LNCaP clone FGC (cell line): Measurements from ENCODE around the gene TBX2.
A peak's percentile ranks its signal among the peaks of the same experiment; 100 is the strongest.

Experiments used
- DNase-seq: peaks from one replicate; pipeline ENCODE4 v3.0.0-alpha.2; 2011; ENCODE audit warnings: low read depth
- H3K4me3 ChIP-seq: 2 replicates; pipeline ENCODE4 v1.5.1; 2011; ENCODE audit warnings: mild to moderate bottlenecking, low read depth, low read length, control low read depth
- TF ChIP-seq, protein P1 (sequence below): IDR thresholded peaks from 2 replicates; pipeline ENCODE4 v1.5.1; 2012; ENCODE audit warnings: mild to moderate bottlenecking; ENCODE audit not compliant: control insufficient read depth, insufficient read depth; ENCODE audit errors: extremely low read depth

The TBX2 gene

DNA sequence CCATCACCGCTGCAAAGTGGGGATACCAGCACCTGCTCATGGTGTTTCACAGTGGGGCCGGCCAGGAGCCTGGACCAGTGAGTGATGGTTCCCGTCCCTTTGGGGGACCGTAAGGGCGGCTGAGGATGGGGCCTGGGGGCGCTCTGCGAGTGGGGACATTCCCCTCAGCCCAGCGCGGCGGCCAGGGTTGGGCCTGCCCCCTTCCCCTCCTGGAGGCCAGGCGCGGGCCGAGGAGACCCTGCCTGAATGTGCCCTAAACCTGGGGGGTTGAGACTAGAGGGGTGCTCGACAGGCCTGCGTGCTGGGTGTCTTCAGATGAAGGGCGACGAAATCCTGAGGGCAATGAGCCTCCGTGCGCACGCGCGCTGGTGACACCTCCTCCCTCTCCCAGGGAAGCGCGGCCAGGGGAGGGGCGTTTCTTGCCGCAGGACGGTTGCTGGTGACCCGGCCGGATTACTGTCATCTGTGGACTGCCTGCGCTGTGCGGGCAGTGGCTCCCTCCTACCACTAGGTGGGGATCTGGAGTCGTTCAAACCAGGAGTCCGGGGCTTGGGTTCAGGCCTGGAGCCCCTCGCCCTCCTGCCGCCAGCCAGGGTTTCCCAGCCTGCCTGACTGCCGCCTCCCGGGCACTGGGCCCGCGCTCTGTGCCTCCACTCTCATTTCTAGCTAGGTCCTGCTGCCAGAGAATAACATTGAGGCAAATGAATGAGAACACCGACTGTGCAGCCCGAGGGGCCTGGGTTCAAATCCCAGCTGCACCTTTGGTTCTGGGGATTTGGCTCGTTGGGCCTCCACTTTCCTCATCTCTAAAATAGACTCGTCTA, 17.1 kb downstream of the TBX2 start:
- H3K4me3 ChIP-seq, result no peak overlapping the region
- DNase-seq, result peak; percentile 70
- TF ChIP-seq, protein P1, sequence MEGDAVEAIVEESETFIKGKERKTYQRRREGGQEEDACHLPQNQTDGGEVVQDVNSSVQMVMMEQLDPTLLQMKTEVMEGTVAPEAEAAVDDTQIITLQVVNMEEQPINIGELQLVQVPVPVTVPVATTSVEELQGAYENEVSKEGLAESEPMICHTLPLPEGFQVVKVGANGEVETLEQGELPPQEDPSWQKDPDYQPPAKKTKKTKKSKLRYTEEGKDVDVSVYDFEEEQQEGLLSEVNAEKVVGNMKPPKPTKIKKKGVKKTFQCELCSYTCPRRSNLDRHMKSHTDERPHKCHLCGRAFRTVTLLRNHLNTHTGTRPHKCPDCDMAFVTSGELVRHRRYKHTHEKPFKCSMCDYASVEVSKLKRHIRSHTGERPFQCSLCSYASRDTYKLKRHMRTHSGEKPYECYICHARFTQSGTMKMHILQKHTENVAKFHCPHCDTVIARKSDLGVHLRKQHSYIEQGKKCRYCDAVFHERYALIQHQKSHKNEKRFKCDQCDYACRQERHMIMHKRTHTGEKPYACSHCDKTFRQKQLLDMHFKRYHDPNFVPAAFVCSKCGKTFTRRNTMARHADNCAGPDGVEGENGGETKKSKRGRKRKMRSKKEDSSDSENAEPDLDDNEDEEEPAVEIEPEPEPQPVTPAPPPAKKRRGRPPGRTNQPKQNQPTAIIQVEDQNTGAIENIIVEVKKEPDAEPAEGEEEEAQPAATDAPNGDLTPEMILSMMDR, result peak; percentile 94

DNA sequence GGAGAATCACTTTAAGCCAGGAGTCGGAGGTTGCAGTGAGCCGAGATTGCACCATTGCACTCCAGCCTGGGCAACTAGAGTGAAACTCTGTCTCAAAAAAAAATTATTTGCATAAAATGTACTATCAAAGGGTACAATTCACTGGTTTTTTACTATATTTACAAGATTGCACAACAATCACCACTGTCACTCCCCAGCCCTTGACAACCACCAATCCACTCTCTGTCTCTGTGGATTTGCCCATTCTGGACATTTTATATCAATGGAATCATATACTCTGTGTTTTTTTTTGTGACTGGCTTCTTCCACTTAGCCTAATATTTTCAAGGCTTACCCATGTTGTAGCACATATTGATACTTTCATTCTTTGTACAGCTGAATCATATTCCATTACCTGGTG, 18.8 kb downstream of the TBX2 start:
- DNase-seq, result no peak
- TF ChIP-seq, protein P1, result no peak

GRCh38 chr17:61419496-61420046, 19.9 kb downstream of the TBX2 start:
- no peak for DNase-seq
- no peak overlapping the region for H3K4me3 ChIP-seq
- TF ChIP-seq, protein P1, result no peak

More for the DNA sequence above, 18.8 kb downstream of the TBX2 start:
- H3K4me3 ChIP-seq, result no peak overlapping the region

DNA sequence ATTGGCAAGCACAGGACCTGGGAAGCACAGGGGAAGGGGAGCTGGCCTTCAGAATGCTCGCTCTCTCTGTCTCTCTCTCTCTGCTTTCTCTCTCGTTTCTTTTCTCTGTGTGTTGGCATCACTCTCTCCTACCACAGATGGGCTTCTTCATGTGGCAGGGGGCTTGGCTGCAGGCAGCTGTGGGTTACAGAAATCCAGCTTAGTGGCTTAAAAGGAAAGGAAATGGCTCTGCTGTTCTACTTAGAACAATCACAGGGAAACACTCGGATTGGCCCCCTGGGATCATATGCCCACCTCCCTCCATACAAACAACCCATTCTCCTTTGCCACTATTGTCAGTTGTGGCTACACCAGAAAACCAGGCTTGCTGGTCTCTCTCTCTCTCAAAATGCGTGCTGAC, 20.4 kb downstream of the TBX2 start:
- TF ChIP-seq, protein P1, result no peak
- no peak for DNase-seq
- H3K4me3 ChIP-seq, result no peak overlapping the region

DNA sequence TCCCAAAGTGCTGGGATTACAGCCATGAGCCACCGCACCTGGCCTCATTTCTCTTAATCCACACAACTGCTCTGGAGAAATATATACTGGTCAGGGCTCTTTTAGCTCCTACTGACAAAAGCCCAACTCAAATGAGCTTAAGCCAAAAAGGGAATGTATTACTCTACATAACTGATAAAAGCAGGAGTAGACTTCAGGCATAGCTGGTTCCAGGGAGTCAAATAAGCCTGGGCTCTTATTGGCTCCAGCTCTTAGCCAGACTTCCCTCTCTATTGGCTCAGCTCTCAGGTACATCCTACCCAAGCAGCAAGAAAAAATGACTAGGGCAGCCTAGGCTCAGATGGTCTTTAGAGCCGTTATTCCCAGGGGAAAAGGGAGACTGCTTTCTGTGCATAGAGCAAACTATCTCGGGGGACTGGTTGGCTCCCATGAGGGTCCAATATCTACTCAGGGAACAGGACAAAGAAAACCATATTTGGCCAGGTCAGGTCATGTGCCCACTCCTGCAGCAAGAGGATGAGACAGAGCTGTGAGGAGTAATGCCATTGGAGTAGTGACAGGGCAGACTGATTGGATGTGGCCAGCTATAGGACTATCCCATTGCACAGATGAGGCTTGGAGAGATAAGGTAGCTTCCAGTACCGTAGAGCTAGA, 21.2 kb downstream of the TBX2 start:
- TF ChIP-seq, protein P1, result no peak
- no peak for DNase-seq
- no peak overlapping the region for H3K4me3 ChIP-seq

DNA sequence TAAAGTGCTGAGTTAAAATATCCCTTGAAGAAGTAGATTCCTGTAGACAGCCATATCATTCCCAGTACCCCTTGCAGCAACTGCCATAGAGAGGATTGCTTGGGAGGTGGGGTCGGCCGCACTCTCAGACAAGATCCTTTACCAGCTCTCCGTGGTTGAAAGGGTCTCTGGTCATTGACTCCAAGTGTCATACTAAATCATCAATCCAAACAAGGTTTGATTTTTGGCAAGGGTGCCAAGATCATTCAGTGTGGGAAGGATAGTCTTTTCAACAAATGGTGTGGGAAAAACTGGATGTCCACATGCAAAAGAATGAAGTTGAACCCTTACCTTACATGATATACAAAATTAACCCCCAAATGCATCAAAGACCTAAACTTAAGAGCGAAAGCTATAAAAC, 21.8 kb downstream of the TBX2 start:
- DNase-seq, result no peak
- no peak overlapping the region for H3K4me3 ChIP-seq
- TF ChIP-seq, protein P1, result no peak
